Testis (tissue), 3 donors: ENCODE results near the gene MAEA. TPM values are rescaled to one million over a fixed set of nuclear protein-coding genes. Genes with fewer than 3 reads are reported as not detected.

Experiments
- DNase-seq: peaks from one replicate; pipeline ENCODE4 v3.0.0-alpha.2; 2019
- H3K27ac ChIP-seq, 2 donors: fragments of 200-600 bp; sonication (generic); one replicate each; pipeline ENCODE4 v1.5.1; 2019
- H3K27me3 ChIP-seq: fragments of 200-600 bp; sonication (generic); one replicate; pipeline ENCODE4 v1.5.1; 2019
- H3K36me3 ChIP-seq: fragments of 200-600 bp; sonication (generic); one replicate; pipeline ENCODE4 v1.5.1; 2017; ENCODE audit warnings: low read depth; ENCODE audit errors: missing control alignments
- H3K4me1 ChIP-seq: fragments of 200-600 bp; sonication (generic); one replicate; pipeline ENCODE4 v1.5.1; 2019
- H3K4me3 ChIP-seq, 2 donors: fragments of 200-600 bp; sonication (generic); one replicate each; pipeline ENCODE4 v1.5.1; 2017 to 2019
- H3K9me3 ChIP-seq: fragments of 200-600 bp; sonication (generic); one replicate; pipeline ENCODE4 v1.5.1; 2017
- CTCF ChIP-seq, 3 experiments: fragments of 450-650 bp in 2 of 3; fragments of 200-600 bp in 1 of 3; sonication (generic) in 1 of 3; IDR thresholded peaks; one replicate each; pipeline ENCODE4 v1.5.1; 2016 to 2019; ENCODE audit warnings: antibody characterized with exemption in 3 of 3, mild to moderate bottlenecking in 2 of 3, moderate library complexity in 1 of 3
- POLR2A ChIP-seq: fragments of 450-650 bp; IDR thresholded peaks from one replicate; pipeline ENCODE4 v1.6.1; 2017; ENCODE audit warnings: antibody characterized with exemption, mild to moderate bottlenecking, moderate library complexity
- WGBS, 2 donors: methylation state at CpG; one replicate each; pipeline ENCODE4 v1.1.5; 2018; 5-methylcytosine and 5-hydroxymethylcytosine counted together
- intact Hi-C: fragments of 100-400 bp; cut with DNase I; formaldehyde crosslinking; loops from one replicate; pipeline ENCODE4 v1.15.1; 2023; ENCODE audit warnings: low total_unique reads
- polyA plus RNA-seq: library from polyadenylated mRNA; stranded (reverse); fragments of 350-450 nt; fragmentation: Illumina TruSeq; extraction: RNeasy Lipid Tissue Mini Kit (QIAGEN cat#74804); gene quantifications from one replicate; pipeline ENCODE4 v1.2.3, GENCODE V29; 2014; ENCODE audit warnings: low read depth, low replicate concordance; ENCODE audit not compliant: insufficient read depth
- total RNA-seq, 2 donors: library from RNA; depleted of rRNA; stranded (reverse); fragments of >200 nt; gene quantifications; one replicate each; pipeline ENCODE4 v1.2.3, GENCODE V29; 2016

Gene MAEA
- total and polyA plus RNA-seq, 3 donors from 2014 or later = 71.2 to 129 (median 94.2) TPM

DNA sequence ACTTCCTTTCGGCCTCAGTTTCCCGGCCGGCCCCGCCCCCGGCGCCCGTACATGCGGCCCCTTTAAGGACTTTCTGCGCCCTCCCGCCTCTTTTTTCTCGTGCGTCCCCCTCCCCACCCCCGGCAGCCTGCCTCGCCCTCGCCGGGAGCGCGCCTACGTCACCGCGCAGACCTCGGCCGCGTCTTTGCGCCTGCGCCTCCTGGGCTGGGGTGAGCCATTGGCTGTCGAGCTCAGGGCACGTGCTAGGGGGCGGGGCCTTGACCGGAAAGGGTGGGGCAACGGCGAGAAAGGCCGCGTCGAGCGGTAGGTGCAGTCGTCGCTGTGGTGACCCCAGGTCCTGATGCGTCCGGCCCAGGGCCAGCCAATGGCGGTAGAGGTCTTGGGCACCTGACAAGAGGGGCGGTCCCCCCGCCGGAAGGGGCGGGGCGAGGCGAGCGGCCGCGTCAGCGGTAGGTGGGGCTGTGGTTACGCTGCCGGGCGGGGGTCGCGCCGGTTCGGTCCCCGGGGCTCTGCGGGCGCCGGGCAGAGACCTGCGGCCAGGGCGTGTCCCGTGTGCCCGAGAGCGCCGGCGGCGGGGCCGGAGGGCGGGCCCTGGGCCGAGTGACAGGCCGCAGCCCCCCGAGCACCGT lies 57.2 kb downstream of the MAEA start, which contains the start of gene UVSSA:
TSS of gene UVSSA (plus strand) at position 428 of the 629 bp plus-strand sequence. CDS start 884 bp downstream, outside the sequence.
- Histone ChIP-seq H3K4me1 (peaks cover 16% of the 10 kb centered on the region), H3K4me3 (peak within 1 kb of the TSS; percentile 93 to 94), H3K27ac (peak within 1 kb of the TSS; percentile 91 to 98), H3K36me3 (no peaks in the 10 kb centered on the region), H3K9me3 (no peaks in the 10 kb centered on the region), H3K27me3 (no peaks in the 10 kb centered on the region)
- peak; percentile 100 for DNase-seq
- TF ChIP-seq CTCF (IDR thresholded peaks at IDR 0.05) (no peak), POLR2A (peak; percentile 94)
- 0% methylated on average over 72 of the region's 76 CpGs; no CpG with 5 or more reads in 1 of the 2 donors for WGBS, 2 donors
- intact Hi-C loops = no loop called here

GRCh38 chr4:1347410-1347864 lies 57.7 kb downstream of the MAEA start:
- intact Hi-C loops = no loop called here
- Histone ChIP-seq H3K36me3 (no peaks in the 10 kb centered on the region), H3K4me1 (peaks cover 16% of the 10 kb centered on the region), H3K27ac (peak overlapping the region; percentile 91 to 98), H3K9me3 (no peaks in the 10 kb centered on the region), H3K27me3 (no peaks in the 10 kb centered on the region), H3K4me3 (peak overlapping the region; percentile 91 to 93)
- DNase-seq = peak; percentile 72
- TF ChIP-seq POLR2A (no peak), CTCF (IDR thresholded peaks at IDR 0.05) (peak in 1 of 3 experiments; percentile 14)
- WGBS, 2 donors = 0% methylated on average over 32 to 41 of the region's 43 CpGs

GRCh38 chr4:1348014-1348513 lies 58.4 kb downstream of the MAEA start:
- H3K9me3 ChIP-seq = no peaks in the 10 kb centered on the region
- peaks cover 16% of the 10 kb centered on the region for H3K4me1 ChIP-seq
- 53 to 62% methylated on average over 12 of the region's 12 CpGs for WGBS, 2 donors
- H3K27me3 ChIP-seq = no peaks in the 10 kb centered on the region
- intact Hi-C loops = no loop called here
- H3K4me3 ChIP-seq = peak overlapping the region; percentile 91 to 93
- no peak for TF ChIP-seq CTCF (IDR thresholded peaks at IDR 0.05)
- TF ChIP-seq POLR2A = no peak
- no peaks in the 10 kb centered on the region for H3K36me3 ChIP-seq
- H3K27ac ChIP-seq = peak overlapping the region; percentile 91 to 98
- no peak for DNase-seq

DNA sequence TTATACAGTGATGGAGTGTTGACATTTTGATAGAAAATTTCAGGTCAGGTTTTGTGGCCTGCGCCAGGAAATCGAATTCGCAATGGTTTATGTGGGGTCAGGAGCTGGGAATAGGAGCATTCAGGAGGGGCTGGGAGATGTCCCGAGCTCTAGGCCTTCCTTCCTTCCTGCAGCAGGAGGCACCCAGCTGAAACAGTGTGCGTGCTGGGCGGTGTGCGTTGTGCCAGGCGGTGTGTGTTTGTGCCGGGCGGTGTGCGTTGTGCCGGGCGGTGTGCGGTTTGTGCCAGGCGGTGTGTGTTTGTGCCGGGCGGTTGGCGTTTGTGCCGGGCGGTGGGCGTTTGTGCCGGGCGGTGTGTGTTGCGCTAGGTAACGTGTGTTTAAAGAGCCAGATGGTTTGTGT lies 59.1 kb downstream of the MAEA start:
- Histone ChIP-seq H3K36me3 (no peaks in the 10 kb centered on the region), H3K4me3 (peak overlapping the region in 1 of 2 donors; percentile 93), H3K9me3 (no peaks in the 10 kb centered on the region), H3K27ac (no peak overlapping the region), H3K27me3 (no peaks in the 10 kb centered on the region), H3K4me1 (peaks cover 16% of the 10 kb centered on the region)
- WGBS, 2 donors = 62 to 89% methylated on average over 24 to 25 of the region's 25 CpGs
- intact Hi-C loops = no loop called here
- no peak for DNase-seq
- TF ChIP-seq CTCF (IDR thresholded peaks at IDR 0.05) (no peak), POLR2A (no peak)
